Fibroblast of upper back skin (primary cell): ENCODE data around the gene GDF11.
A peak's percentile ranks its signal among the peaks of the same experiment; 100 is the strongest.

Source experiments
- DNase-seq: peaks from one replicate; pipeline ENCODE4 v3.0.0-alpha.2; 2013

The GDF11 gene

DNA sequence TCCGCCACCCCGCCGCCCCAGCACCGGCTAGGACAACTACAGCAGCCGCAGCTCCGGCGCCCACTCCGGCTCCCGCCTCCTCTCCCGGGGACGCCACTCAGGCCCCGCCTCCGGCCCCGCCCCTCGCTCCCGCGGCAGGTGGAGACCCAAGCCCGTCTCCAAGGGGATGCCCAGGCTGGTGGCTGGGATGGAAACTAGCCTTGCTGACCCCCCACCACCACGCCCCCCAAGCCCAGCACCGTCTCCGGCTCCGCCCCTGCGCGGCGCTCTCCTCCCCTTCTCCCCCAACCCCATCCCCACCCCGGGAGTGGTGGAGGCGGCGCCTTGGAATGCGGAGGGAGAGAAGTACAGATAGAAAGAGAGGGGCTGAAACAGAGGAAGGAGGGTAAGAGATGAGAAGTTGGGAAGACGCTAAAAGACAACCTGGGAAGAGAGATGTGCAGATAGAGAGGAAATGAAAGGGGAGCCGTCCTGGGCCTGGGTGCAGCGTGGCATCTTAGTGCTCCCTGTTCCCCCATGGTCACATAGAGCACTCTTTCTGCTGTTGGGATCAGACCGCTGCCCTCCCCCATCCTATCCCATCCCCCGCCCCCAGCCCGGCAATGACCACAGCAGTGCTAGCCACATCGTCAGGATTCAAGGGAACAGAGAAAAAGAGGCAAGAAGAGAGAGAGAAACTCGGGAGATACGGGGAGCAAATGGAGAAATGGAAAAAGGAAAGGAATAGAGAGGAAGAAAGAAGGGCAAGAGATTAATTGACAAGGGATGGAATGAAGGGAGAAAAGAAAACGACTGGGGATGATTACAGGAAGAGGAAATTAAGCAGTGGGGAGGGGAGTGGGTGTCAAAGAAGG lies 34.9 kb upstream of the GDF11 start, which contains the start of gene ITGA7:
Gene ITGA7 (minus strand): TSS at position 64 of the 854 bp plus-strand sequence. CDS start 222 bp downstream, outside the sequence.
- DNase-seq: no peak

DNA sequence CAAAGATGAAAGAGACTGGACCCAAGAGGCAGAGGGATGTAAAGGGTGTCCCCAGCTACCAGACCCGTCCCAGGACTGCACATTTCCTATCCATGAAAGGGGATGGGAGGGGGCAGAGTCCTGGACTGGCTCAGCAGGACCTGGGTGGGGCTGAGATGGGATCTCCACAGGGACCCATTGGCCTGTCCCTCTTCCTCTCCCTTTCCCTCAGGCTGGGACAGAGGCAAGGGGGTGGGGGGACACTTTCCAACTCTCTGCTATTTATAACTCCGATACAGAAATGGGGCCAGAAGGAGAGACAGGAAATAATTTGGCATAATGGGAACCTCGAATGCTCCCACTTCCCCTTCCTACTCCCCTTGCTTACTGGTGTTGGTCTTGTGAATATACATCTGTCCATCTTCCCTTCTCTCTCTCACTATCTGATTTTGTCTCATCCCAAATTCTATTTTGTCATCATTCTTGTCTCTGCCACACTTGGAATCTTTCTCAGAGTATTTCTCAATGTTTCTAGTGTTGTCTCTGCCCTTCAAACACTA lies 34.2 kb upstream of the GDF11 start:
- DNase-seq: no peak

DNA sequence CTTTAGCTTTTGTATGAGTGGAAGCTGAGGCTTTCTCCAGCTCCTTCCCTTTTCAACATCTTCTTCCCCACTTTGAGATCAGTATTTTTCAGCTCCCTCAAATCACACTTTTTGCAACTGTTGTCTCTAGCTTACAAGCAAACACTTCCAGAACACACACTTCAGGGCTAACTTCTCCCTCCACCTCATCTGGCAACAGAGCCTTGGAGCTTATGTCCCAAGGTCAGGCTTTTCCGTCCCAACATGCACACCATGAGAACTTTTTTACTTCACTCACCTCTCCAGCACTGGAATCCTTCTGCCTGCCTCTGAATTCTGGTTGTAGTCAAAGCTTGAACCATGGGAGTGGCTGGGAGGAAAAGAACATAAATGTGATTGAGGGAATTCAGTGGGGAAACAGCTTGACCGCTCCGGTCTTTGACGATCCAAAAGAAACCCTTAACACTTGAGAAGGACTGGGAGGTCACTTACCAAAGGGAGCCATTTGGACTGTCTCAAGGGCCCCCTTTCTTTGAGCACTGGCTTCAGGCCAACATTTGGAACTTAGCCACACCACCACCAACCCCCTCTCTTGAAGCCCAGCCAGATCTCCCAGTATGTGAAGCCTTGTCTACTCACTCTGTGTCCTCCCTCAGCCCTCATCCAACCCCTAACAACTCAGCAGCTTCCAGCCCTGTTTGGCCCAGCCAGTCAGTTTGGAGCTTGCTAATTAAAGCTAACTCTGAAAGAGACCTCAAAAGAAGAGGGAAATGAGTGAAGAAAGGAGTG lies 31.0 kb upstream of the GDF11 start:
- no peak for DNase-seq

DNA sequence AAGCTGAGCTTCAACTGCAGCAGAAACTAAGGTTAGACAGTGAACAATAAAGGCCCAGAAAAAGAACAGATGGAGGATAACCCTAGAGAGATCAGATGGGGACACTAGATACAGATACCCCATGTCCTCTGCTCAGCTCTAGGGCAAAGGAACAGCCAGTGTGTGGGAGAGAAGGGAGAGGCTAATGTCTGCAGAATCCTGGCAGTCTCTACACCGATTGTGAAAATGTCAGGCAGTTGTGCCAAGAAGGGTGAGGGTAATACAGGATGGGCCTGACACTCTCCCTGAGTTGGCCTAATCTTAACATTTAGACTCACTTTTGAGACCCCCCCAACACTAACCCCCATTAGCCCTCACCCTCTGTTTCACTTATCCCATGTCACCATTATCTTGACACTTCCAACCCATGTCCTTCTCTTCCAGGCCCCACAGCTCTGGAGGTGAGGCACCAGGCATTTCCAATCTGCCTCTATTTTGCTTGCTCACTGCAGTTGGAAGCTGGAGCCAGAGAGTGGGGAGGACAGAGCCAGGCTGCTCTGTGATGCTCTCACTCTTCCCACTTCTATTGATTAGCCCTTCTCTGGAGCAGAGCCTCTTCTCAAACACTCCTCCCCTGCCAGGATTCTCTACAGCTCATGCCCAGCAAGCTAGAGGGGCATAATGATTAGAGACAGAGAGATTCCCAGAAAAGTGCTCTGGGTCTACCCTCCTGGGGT lies 30.1 kb upstream of the GDF11 start:
- no peak for DNase-seq

DNA sequence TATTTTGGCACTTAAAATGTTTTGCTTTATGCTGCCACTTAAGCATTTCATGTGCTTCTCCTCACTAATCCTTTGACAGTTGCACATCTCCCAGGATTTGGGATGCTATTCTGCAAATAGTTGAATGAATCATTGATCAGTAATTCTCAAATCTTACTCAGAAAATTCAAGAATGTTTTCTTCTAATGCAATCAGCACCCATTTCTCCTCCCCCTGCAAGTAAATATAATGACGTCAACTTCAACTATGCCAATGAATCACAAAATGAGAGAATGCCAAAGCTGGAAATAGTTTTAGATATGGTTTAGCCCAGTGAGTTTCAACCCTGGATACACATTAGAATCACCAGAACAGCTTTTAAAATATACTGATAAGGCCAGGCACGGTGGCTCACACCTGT lies 29.2 kb upstream of the GDF11 start:
- DNase-seq: peak; percentile 85

DNA sequence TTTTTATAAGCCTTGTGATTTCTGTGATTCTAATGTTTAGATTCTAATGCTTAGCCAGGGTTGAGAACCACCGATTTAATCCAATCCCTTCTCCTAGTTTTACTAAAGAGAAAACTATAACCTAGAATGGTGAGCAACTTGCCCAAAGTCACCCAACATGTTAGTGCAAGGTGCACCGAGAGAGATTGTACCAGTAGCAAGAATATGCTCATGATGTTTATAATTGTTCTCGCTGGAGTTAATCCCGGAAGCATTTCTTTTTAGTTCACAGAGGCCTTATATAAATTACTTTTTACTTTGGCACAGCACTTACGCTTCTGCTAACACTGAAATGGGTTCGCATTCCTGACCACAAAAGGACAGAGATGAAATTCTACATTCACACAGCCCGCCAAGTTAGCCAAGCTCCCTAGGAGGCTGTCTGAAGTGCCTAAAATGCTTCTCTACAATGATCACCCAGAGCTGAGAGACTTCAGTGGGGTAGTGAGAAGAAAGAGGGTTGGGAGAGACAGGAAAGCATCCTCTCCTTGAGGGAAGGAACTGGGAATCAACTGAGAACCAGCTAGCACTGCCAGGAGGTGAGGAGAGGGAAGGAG lies 27.7 kb upstream of the GDF11 start:
- no peak for DNase-seq

DNA sequence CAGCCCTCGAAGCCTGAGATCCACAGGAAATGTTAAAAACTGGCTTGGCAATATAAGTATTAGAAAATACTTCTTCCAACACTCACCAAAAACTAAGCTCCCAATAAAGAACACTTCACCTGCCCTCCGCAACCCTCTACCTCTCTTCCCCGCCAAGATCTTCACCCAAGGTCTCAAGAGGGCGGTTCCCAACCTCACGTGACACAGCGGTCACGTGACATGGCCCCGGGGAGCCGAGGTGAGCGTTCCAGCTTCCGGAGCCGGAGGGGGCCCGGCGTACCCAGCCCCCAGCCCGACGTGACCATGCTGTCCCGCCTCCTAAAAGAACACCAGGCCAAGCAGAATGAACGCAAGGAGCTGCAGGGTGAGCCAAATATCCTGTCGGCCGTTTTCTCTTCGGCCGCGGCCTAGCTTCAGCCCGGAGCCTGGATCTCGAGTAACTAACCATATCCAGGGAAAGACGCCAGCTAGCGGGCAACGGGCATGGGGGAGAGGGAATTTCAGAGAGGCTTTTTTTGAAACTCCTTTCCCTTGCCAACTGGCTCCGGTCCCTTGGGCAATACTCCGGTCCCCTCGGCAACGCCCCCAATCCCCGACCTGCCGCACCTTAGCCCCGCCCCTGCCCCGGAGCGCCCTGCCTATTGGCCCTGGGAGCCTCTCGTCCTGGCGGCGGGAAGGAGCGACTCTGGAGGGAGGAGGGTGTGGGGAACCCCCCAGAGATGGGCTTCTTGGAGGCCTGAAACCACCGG lies 26.9 kb upstream of the GDF11 start, which contains the start of gene BLOC1S1:
Gene BLOC1S1 (plus strand): TSS at position 214 of the 749 bp plus-strand sequence. CDS start 6 bp downstream, at position 220.
- DNase-seq: peak; percentile 95

DNA sequence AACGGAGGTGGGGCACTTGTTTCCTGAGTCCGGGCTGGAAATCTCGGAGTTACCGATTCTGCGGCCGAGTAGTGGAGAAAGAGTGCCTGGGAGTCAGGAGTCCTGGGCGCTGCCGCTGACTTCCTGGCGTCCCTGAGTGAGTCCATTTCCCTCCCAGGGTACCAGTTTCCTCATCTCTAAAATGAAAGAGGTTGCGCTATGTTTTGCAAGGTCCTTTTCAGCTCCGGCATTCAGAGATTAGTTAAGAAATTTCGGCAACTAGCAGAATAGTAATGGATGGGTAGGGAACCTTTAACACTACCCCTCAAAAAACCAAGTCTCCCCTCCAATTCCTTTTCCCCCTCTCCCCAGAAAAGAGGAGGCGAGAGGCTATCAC lies 26.4 kb upstream of the GDF11 start:
- DNase-seq: no peak

DNA sequence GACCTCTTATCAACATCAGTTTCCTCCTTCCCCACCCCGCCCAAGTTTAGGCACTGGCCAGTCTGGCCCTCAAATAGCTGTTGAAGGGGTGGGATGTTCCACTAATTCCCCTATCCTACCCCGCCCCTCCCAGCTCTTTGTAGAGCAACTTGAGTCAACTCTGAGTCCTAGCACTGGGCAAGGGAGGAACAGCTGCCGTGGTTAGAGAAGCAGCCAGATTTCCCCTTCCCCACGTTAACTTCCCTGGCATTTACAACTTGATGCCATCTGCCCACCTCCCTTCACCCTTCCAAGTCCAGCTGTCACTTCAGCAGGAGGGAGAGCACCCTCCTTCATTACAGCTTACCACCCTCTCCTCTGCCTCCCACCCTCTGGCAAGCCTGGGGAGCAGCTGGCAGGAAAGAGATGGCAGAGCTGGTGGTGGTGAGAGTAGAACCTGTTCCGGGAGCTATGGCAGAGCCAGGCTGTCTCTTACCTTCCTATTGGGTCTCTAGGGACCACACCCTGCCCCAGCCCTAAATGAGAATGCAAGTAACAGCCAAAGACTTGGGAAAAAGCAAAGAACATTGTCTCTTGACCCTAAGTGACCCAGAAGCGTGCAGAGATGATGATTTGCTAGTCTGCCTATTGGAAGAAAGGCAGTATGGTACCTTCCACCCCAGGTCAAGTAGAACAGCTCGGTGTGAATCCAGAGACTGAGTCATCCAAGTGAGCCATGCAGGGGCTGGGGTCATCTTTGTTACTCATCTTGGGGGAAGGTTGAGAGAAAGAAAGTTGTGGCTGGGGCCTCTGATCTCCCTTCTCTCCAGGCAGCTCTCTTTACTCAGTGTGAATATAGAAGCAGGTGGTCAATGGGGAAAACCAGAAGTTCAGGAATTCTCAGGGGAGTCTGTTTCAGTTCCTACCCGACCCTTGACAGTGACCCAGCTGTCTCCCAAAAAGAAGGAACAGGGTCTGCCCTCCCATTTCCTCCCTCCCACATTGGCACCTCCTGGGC lies 25.6 kb upstream of the GDF11 start:
- peak; percentile 62 for DNase-seq

DNA sequence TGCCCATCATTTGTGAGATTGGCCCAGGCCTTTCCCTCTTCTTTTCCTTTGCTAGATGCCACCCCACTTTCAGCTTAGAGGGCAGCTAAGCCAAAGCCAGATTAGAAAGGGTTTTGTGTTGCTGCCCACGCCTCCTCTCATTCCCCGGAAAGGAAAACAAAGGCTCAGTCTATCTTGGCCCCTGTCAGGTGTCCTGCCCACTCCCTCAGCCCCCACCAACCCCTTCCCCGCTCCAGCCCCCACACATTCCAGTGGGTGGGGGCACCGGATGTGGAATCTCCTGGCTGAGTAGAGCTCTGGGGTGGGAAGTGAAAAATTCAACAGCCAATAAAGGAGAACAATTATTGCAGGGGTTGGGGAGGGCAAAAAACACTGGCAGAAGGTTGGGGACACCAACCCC lies 24.9 kb upstream of the GDF11 start:
- DNase-seq: no peak

DNA sequence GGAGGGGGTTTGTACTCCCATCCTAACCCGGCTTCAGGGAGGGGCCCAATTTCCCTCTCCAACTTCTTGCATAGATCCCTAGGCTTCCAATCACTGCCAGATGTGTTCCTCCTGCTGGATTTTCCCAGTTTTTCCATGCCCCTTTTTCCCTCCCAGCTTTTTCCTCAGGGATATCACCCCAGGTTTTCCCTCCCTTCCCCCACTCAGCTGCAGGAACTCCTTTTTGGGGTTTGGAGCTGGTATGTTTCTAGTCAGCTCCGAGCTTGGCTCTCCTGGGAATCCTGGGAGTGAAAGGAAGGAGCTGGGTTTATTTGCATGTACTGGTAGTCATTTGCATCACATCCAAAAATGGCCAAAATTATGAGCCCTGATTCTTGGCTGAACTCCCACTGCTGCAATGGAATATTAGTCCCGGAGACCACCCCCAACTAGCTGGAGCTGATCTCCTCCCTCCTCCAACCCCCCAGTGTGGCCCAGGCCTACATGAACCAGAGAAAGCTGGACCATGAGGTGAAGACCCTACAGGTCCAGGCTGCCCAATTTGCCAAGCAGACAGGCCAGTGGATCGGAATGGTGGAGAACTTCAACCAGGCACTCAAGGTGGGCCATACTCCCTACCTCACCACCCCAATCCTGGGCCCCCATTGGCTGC lies 24.2 kb upstream of the GDF11 start:
- peak; percentile 64 for DNase-seq

DNA sequence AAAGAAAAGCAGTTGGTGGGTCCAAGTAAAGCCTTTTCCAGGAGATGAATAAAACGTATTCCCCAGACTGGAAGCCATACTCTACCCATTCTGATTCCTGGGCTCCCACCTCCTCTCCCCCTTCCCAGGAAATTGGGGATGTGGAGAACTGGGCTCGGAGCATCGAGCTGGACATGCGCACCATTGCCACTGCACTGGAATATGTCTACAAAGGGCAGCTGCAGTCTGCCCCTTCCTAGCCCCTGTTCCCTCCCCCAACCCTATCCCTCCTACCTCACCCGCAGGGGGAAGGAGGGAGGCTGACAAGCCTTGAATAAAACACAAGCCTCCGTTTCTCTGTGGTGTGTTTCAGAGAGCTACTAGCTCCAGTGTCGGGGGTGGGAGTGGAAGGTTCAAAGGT lies 23.6 kb upstream of the GDF11 start:
- no peak for DNase-seq

DNA sequence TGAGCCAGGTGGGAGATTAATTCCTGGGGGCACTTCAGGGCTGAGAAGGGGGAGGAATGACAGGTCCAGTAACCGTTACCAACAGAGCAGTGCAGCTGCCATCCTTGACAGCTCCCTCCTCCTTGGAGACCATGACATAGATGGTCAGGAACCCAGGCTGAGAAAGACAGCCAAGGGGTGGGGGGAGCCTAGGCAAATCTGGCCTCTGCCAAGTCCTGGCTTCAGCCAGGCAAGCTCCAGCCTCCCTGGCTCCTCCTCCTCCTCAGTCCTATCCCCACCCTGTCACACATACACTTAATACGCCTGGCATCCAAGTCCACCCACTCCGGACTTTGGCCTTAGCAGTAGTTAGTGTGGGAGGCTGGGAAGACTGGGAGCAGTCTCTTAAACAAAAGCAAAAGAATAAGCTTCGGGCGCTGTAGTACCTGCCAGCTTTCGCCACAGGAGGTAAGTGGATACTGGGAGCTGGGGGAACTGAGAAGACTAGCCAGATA lies 22.8 kb upstream of the GDF11 start, which contains the start of gene RDH5:
Gene RDH5 (plus strand): TSS at position 323 of the 494 bp plus-strand sequence. CDS start 792 bp downstream, outside the sequence.
- DNase-seq: peak; percentile 59

DNA sequence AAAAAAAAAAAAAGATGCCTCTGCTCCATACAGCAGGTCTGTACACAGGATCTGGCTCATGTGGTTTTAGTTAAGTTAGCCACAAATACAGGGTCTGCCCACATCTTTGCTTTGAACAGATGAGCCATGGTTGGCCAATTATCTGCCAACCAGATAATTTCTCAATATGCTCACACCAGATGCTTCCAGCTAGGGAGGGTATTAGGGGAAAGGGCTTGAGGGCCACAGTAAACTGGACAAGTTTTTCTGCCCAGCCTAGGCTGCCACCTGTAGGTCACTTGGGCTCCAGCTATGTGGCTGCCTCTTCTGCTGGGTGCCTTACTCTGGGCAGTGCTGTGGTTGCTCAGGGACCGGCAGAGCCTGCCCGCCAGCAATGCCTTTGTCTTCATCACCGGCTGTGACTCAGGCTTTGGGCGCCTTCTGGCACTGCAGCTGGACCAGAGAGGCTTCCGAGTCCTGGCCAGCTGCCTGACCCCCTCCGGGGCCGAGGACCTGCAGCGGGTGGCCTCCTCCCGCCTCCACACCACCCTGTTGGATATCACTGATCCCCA lies 22.0 kb upstream of the GDF11 start:
- DNase-seq: peak; percentile 84

DNA sequence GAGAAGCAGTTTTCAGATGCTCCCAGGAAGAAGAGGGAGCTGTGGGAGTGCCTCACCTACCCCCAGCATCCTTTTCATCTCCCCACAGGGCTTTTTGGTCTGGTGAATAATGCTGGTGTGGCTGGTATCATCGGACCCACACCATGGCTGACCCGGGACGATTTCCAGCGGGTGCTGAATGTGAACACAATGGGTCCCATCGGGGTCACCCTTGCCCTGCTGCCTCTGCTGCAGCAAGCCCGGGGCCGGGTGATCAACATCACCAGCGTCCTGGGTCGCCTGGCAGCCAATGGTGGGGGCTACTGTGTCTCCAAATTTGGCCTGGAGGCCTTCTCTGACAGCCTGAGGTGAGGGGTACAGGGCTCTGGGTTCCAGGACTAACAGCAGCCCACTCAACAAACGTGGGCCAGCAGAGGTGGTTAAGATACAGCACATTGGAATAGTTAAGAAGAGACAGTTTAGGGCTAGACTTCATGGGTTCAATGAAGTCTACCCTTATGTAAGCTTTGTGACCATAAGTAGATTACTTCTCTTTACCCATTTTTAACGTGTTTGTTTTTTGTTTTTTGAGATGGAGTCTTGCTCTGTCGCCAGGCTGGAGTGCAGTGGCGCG lies 21.2 kb upstream of the GDF11 start:
- no peak for DNase-seq

DNA sequence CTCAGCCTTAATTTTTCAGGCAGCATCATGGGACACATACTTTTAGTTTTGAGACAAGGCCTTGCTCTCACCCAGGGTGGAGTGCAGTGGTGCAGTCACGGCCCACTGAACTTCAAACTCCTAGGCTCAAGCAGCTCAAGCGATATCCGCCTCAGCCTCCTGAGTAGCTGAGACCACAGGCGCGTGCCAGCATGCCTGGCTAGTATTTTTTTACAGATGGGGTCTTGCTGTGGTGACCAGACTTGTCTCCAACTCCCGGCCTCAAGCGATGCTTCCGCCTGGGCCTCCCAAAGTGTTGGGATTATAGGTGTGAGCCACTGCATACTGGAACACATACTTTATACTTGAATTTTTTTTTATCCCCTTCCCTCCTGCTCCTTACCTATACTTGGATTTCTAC lies 20.0 kb upstream of the GDF11 start:
- no peak for DNase-seq

DNA sequence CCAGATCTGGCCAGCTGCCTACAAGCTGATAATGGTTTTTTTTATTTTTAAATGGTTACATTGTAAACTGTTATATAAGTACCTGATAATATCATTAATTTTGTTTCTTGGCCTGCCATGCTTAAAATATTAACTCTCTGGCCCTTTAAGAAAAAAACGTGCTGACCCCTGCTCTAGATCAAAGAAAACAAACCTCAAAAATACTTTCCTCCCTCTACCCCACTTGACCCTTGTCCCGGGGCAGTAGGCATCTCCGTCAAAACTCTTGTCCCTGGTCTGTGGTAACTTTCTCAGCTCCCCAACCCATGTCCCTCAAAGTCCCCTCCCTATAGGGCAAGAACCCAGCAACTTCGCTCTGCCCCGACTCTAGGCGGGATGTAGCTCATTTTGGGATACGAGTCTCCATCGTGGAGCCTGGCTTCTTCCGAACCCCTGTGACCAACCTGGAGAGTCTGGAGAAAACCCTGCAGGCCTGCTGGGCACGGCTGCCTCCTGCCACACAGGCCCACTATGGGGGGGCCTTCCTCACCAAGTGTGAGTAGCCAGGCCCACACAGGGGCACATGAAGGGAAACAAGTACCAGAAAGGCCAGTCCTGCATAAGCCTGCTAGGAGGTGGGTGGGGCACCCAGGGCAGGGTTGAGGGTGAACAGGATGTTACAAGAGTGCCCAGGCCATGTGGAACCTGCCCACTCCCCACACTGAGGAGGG lies 19.3 kb upstream of the GDF11 start:
- DNase-seq: no peak
